ENCODE measurements around the gene RUNX3. TPM values are rescaled to one million over a fixed set of nuclear protein-coding genes. Genes with fewer than 3 reads are reported as not detected.

RUNX3 gene
- total RNA-seq, 1 experiment from 2014 or later: 1.1 TPM

DNA sequence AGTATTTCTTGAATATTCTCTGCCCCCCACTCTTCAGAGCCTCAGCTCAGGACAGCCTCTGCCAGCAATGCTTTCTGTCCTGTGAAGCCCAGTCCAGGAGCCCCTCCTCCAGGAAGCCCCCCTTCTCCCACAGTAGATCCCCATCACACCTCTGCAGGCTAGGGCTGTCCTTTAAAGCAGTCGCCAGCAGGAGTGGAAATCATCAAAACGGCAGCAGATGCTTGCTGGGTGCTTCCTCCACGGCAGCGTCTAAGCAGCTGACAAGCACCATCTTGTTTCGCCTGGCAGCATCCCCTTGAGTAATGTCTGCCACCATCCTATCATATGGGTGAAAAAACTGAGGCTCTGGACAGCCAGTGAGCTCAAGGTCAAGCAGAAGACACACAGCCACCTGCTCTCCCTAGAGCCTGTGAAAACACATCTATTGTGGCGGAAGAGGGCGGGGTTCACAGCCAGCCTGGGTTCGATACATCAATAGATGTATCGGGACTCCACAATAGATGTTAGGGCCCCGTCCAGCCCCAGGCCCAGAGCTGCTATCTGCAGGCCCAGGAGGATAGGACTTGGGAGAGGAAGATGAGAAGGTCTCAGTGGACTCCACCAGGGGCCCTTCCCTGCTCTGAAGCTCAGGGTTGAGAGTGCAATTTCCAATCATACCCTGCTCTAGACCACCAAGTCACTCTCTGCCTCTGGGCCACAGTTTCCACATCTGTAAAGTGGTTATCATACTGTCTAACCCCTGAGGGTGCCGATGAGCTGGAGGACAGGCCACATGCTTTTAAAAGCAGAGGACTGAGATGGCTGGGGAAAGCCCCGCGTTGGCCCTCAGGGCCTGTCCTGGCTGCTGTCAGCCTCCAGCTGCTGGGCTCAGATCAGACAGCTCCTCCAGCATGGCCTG, 17.5 kb downstream of the RUNX3 start:
- intact Hi-C loops (cut with micrococcal nuclease; ENCODE audit: unreplicated experiment): no loop called here
- no peak overlapping the region for H3K27ac Mint-ChIP-seq (ENCODE audit: unreplicated experiment)
- DNase-seq: no peak
- H3K4me1 Mint-ChIP-seq (ENCODE audit: low read depth, unreplicated experiment): peaks cover 7% of the 10 kb centered on the region
- ChIA-PET POLR2A (no interaction called here), CTCF (no interaction called here)
- TF ChIP-seq, protein P1, sequence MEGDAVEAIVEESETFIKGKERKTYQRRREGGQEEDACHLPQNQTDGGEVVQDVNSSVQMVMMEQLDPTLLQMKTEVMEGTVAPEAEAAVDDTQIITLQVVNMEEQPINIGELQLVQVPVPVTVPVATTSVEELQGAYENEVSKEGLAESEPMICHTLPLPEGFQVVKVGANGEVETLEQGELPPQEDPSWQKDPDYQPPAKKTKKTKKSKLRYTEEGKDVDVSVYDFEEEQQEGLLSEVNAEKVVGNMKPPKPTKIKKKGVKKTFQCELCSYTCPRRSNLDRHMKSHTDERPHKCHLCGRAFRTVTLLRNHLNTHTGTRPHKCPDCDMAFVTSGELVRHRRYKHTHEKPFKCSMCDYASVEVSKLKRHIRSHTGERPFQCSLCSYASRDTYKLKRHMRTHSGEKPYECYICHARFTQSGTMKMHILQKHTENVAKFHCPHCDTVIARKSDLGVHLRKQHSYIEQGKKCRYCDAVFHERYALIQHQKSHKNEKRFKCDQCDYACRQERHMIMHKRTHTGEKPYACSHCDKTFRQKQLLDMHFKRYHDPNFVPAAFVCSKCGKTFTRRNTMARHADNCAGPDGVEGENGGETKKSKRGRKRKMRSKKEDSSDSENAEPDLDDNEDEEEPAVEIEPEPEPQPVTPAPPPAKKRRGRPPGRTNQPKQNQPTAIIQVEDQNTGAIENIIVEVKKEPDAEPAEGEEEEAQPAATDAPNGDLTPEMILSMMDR (IDR thresholded peaks at IDR 0.05; ENCODE audit: insufficient read depth in 1 of 2, low read depth in 1 of 2, low read length in 1 of 2, severe bottlenecking in 1 of 2, unreplicated experiment in 1 of 2): no peak
- no peaks in the 10 kb centered on the region for H3K9me3 Mint-ChIP-seq (ENCODE audit: unreplicated experiment)
- Histone ChIP-seq H3K4me3 (ENCODE audit: low read depth, low read length) (no peak overlapping the region), H3K4me1 (no peaks in the 10 kb centered on the region), H3K27me3 (replicated peaks; ENCODE audit: control insufficient read depth, insufficient read depth, low read length) (no peaks in the 10 kb centered on the region), H3K9me3 (no peaks in the 10 kb centered on the region), H3K36me3 (ENCODE audit: control insufficient read depth, insufficient read depth, low read length) (no peaks in the 10 kb centered on the region)
- BruUV-seq (replicated peaks): no TSS peak
- H3K4me3 Mint-ChIP-seq (ENCODE audit: unreplicated experiment): no peak overlapping the region
- H3K36me3 Mint-ChIP-seq (ENCODE audit: insufficient read depth, unreplicated experiment): no peaks in the 10 kb centered on the region
- H3K27me3 Mint-ChIP-seq (ENCODE audit: insufficient read depth, unreplicated experiment): no peaks in the 10 kb centered on the region

DNA sequence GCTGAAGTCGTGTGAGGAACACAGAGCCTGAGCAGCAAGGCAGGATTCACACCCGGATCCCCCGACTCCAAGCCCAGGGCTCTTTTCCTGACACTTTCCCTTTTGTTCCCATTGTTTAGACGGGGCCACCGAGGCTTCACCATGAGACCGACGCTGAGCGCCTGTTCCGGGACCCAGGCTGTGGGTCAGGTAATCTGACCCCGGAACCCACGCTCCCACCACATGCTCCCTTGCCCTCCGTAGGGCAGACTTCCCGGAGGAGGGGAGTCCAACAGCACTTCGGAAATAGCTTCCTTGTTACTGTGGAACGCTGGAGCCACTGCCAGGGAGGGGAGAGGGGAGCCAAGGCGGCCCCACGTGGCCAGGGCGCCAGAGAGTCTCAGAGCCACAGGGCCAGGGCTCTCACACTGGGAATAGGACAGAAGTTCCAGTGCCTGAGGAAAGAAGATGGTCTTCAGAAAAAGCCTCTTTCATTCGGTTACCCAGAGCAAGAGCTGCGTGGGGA, 18.4 kb downstream of the RUNX3 start:
- TF ChIP-seq, protein P1 (IDR thresholded peaks at IDR 0.05; ENCODE audit: insufficient read depth in 1 of 2, low read depth in 1 of 2, low read length in 1 of 2, severe bottlenecking in 1 of 2, unreplicated experiment in 1 of 2): no peak
- H3K27ac Mint-ChIP-seq (ENCODE audit: unreplicated experiment): no peak overlapping the region
- H3K27me3 ChIP-seq (replicated peaks; ENCODE audit: control insufficient read depth, insufficient read depth, low read length): no peaks in the 10 kb centered on the region
- intact Hi-C loops (cut with micrococcal nuclease; ENCODE audit: unreplicated experiment): no loop called here
- H3K4me3 ChIP-seq (ENCODE audit: low read depth, low read length): no peak overlapping the region
- H3K36me3 ChIP-seq (ENCODE audit: control insufficient read depth, insufficient read depth, low read length): no peaks in the 10 kb centered on the region
- no peaks in the 10 kb centered on the region for H3K27me3 Mint-ChIP-seq (ENCODE audit: insufficient read depth, unreplicated experiment)
- ChIA-PET POLR2A (no interaction called here), CTCF (no interaction called here)
- DNase-seq: no peak
- no peaks in the 10 kb centered on the region for H3K9me3 Mint-ChIP-seq (ENCODE audit: unreplicated experiment)
- no peaks in the 10 kb centered on the region for H3K4me1 ChIP-seq
- no peaks in the 10 kb centered on the region for H3K36me3 Mint-ChIP-seq (ENCODE audit: insufficient read depth, unreplicated experiment)
- peaks cover 7% of the 10 kb centered on the region for H3K4me1 Mint-ChIP-seq (ENCODE audit: low read depth, unreplicated experiment)
- no peak overlapping the region for H3K4me3 Mint-ChIP-seq (ENCODE audit: unreplicated experiment)
- no peaks in the 10 kb centered on the region for H3K9me3 ChIP-seq
- BruUV-seq (replicated peaks): no TSS peak

DNA sequence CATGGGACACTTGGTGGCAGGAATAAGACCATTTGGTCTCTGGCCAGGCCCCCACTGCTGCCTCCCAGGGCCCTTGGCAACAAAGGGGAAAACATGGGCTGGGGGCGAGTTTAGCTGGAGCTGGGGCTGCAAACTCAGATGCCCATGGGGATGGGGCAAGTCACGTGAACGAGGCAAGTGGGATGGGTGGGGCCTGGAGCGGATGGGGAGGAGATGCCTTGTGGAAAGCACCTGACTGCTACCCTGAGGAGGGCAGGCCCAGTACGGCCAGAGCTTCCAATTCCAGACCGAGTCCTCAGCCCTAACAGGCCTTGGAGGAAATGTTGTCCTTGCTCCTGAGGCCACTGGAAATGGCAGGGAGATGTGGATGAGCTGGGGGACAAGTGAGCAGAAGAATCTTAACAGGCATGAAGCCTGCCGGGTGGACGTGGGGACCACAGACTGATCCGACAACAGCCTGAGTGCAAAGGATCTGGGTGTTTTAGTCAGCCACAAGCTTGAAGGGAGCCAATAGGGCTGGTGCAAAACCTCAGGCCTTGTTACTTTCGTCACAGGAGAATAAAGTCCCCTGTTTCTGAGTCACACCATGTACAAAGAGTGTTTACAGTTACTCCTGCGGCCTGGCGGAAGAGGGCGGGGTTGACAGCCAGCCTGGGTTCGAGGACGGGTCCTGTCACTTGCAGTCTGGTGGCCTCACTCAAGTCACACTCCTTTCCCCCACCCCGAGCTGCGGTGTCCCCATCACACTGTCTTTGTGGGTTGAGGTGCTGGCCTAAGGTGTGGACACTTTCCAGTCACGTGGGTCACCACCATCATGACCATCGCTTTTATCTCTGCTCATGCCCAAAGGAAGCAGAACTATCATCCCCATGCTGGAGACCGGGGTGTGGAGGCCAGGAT, 19.1 kb downstream of the RUNX3 start:
- POLR2A ChIA-PET: no interaction called here
- intact Hi-C loops (cut with micrococcal nuclease; ENCODE audit: unreplicated experiment): no loop called here
- no TSS peak for BruUV-seq (replicated peaks)
- Histone ChIP-seq H3K27me3 (replicated peaks; ENCODE audit: control insufficient read depth, insufficient read depth, low read length) (no peaks in the 10 kb centered on the region), H3K9me3 (no peaks in the 10 kb centered on the region), H3K4me3 (ENCODE audit: low read depth, low read length) (no peak overlapping the region), H3K4me1 (no peaks in the 10 kb centered on the region), H3K36me3 (ENCODE audit: control insufficient read depth, insufficient read depth, low read length) (no peaks in the 10 kb centered on the region)
- H3K9me3 Mint-ChIP-seq (ENCODE audit: unreplicated experiment): no peaks in the 10 kb centered on the region
- DNase-seq: no peak
- no peak overlapping the region for H3K4me3 Mint-ChIP-seq (ENCODE audit: unreplicated experiment)
- H3K27me3 Mint-ChIP-seq (ENCODE audit: insufficient read depth, unreplicated experiment): no peaks in the 10 kb centered on the region
- H3K27ac Mint-ChIP-seq (ENCODE audit: unreplicated experiment): no peak overlapping the region
- TF ChIP-seq, protein P1 (IDR thresholded peaks at IDR 0.05; ENCODE audit: insufficient read depth in 1 of 2, low read depth in 1 of 2, low read length in 1 of 2, severe bottlenecking in 1 of 2, unreplicated experiment in 1 of 2): no peak
- H3K4me1 Mint-ChIP-seq (ENCODE audit: low read depth, unreplicated experiment): peaks cover 7% of the 10 kb centered on the region
- no peaks in the 10 kb centered on the region for H3K36me3 Mint-ChIP-seq (ENCODE audit: insufficient read depth, unreplicated experiment)
- CTCF ChIA-PET: no interaction called here

Data from Caco-2 (cell line).